GM10248 (cell line): ENCODE data around the gene PGF.

Experiments
- CTCF ChIA-PET: fragments of 300-600 bp; sonication (Branson Sonifier 250); formaldehyde crosslinking; extraction: SDS; loops from one replicate; lab custom pipeline; 2021; ENCODE audit warnings: antibody characterized with exemption; lab: Yijun Ruan, JAX
- POLR2A ChIA-PET: fragments of 350-650 bp; sonication (Branson Sonifier 250); formaldehyde crosslinking; extraction: SDS; loops from one replicate; lab custom pipeline; 2020; ENCODE audit warnings: antibody characterized with exemption; lab: Yijun Ruan, JAX
- DNase-seq: peaks from one replicate; pipeline ENCODE4 v3.0.0; 2012; ENCODE audit errors: extremely low spot score
- TF ChIP-seq, protein P1 (sequence below): IDR thresholded peaks from 2 replicates; pipeline ENCODE4 v1.5.1; 2012; ENCODE audit warnings: mild to moderate bottlenecking, low read depth; ENCODE audit errors: extremely low read depth, missing control alignments, control extremely low read depth

PGF gene

DNA sequence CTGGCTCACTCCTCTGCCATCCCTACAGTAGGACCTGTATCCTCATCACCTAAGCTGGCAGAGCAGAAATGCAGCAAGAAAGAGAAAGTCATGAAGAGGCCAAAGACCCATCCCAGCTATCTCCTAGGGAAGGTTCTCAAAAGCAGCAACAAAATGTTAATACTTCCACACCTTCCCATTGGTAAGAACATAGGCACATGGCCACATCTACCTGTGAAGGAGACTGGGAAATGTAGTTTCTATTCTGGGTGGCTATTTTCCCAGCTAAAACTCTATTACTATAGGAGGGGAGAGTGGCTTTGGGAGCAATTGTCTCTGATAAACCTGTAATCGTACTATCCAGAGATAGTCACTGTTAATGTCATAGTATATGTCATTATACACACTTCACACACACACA lies 33.6 kb upstream of the PGF start:
- TF ChIP-seq, protein P1, sequence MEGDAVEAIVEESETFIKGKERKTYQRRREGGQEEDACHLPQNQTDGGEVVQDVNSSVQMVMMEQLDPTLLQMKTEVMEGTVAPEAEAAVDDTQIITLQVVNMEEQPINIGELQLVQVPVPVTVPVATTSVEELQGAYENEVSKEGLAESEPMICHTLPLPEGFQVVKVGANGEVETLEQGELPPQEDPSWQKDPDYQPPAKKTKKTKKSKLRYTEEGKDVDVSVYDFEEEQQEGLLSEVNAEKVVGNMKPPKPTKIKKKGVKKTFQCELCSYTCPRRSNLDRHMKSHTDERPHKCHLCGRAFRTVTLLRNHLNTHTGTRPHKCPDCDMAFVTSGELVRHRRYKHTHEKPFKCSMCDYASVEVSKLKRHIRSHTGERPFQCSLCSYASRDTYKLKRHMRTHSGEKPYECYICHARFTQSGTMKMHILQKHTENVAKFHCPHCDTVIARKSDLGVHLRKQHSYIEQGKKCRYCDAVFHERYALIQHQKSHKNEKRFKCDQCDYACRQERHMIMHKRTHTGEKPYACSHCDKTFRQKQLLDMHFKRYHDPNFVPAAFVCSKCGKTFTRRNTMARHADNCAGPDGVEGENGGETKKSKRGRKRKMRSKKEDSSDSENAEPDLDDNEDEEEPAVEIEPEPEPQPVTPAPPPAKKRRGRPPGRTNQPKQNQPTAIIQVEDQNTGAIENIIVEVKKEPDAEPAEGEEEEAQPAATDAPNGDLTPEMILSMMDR, result no peak
- CTCF ChIA-PET, result interaction anchor here (1.1 to 2.2 kb wide), 2 partner anchors 15 to 22 kb away, joined by 3 to 5 read pairs; no protein-coding TSS in a partner anchor
- POLR2A ChIA-PET, result no interaction called here
- no peak for DNase-seq

DNA sequence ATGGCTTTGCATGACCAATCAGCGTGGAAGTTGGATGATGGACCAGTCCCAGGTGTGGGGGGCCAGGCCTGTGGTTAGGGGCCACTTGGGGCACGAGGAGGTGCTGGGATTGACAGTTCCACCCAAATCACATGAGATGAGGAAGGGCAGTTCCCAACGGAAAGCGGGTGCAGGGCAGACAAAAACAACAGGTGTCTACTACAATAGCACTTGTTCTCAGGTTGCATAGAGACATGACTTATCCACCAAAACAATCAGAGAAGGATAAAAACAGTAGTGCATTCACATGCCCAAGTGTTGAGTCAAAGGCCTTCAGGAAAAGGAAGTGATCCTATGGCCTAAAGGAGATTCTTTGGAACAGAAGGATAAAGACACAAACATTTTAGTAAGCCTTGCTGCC lies 32.7 kb upstream of the PGF start:
- ChIA-PET POLR2A (no interaction called here), CTCF (interaction anchor here (1.1 to 1.9 kb wide), 2 partner anchors 21 to 23 kb away, joined by 3 to 6 read pairs; no protein-coding TSS in a partner anchor)

DNA sequence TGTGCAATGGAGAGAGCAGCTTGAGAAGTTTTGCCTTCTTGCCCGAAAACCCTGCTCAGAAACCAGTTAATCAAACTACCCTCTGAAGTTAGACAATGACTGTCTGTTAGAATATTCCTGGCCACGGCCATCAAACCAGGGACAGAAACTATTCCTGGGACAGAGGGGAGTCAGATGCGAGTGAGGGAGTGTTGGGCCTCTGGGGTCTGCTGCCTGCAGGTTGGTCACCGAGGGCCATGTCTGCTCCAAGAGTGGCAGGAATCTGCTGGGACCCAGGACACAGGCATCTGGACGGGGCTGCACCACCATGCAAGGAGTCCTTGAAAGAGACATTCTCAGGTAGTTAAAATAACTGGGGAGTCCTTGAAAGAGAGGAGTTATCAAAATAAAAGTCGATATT lies 30.4 kb upstream of the PGF start:
- POLR2A ChIA-PET, result no interaction called here
- TF ChIP-seq, protein P1, result no peak
- CTCF ChIA-PET, result no interaction called here
- DNase-seq, result no peak

More for the DNA sequence above, 32.7 kb upstream of the PGF start:
- DNase-seq, result no peak
- TF ChIP-seq, protein P1, result no peak

DNA sequence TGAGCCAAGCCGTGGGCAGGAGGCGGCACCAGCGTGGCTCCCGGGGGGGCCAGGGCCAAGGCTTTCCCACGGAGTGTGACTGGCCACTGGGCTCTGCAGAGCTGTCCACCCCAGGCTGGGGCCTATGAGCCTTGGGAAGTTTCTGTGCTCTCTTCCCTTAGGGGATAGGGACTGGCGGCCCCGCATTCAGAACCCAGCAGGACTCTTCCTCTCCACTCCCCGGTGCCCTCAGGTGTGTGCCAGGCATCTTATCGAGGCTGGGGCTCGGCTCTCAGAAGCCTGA lies 29.6 kb upstream of the PGF start:
- POLR2A ChIA-PET, result interaction anchor here (0.5 kb wide), 1 partner anchor 300 kb away, joined by 4 read pairs; no protein-coding TSS in a partner anchor
- CTCF ChIA-PET, result interaction anchor here (1.1 kb wide), 1 partner anchor 9 kb away, joined by 3 read pairs; no protein-coding TSS in a partner anchor
- no peak for DNase-seq
- TF ChIP-seq, protein P1, result no peak

DNA sequence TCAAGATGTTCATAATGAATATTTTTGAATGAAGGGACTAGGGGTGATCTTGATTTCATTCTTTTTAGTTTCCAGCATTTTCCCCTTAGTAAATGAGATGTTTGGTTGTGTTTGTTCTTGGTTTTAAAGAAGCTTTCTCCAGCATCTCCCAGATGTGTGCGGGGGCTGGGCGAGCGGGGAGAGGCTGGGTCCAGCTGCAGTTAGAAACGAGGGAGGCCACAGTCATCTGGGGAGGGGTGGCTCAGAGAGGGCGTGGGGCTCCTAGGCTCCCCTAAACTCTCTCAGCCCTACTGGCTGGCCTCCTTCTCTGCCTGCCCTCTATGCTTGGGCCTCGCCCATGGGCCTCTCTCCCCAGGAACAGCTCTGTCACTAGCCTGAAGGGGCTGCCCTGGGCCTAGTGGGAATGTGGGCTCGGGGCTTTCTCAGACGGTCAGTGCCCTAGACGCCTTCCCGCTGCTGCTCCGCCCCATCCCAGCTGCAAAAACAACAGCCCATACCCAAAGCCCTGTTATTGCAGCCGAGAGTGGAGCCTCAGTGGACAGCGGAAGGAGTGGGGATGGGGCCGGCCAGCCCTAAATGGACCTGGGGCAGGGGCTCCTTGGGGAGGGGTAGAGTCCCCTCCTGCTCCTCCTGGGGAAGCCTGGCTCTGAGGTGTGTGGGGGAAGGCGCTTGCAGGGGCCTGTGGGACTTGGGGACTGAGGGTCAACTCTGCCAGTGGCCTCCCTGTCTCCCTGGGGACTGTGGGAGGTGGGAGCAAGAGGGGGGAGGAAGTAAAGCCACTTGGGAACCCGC lies 29.0 kb upstream of the PGF start:
- ChIA-PET CTCF (interaction anchor here (1.1 to 1.4 kb wide), 2 partner anchors 9 to 13 kb away, joined by 3 to 4 read pairs; no protein-coding TSS in a partner anchor), POLR2A (no interaction called here)
- TF ChIP-seq, protein P1, result no peak
- DNase-seq, result no peak

DNA sequence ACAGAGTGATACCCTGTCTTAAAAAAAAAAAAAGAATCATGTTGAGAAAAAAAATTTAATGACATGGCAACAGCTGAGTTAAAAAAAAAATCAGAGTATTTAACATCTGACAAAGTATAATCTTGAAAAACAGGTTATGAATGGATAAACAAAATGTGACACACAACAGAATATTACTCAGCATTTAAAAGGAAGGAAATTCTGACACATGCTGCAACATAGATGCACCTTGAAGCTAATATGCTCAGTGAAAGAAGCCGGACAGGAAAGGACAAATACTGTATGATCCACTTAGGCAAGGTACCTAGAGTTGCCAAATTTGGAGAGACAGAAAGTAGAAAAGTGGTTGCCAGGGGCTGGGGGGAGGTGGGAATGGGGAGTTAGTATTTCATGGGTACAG lies 27.9 kb upstream of the PGF start:
- CTCF ChIA-PET, result interaction anchor here (1.4 kb wide), 1 partner anchor 12 kb away, joined by 4 read pairs; no protein-coding TSS in a partner anchor

More for the DNA sequence above, 27.9 kb upstream of the PGF start:
- no peak for DNase-seq
- POLR2A ChIA-PET, result interaction anchor here (0.7 kb wide), 1 partner anchor 42 kb away, joined by 3 read pairs; no protein-coding TSS in a partner anchor
- TF ChIP-seq, protein P1, result no peak
